Activated CD4-positive, CD25-positive, alpha-beta regulatory T cell treated with anti-CD3 and anti-CD28 coated beads, Interleukin-2, amount 50 U/mL, for 24 hours (primary cell): Measurements from ENCODE around the gene DTNBP1.

Experiments used
- ATAC-seq, 2 donors: fragments of 150-1000 bp; cut with Tn5 transposase; one replicate each; pipeline ENCODE4 v1.10.0; 2021; ENCODE audit warnings: mild to moderate bottlenecking in 1 of 2, moderate library complexity in 1 of 2

Gene DTNBP1

GRCh38 chr6:15513131-15513771, 149.6 kb downstream of the DTNBP1 start:
- ATAC-seq, result no peak

DNA sequence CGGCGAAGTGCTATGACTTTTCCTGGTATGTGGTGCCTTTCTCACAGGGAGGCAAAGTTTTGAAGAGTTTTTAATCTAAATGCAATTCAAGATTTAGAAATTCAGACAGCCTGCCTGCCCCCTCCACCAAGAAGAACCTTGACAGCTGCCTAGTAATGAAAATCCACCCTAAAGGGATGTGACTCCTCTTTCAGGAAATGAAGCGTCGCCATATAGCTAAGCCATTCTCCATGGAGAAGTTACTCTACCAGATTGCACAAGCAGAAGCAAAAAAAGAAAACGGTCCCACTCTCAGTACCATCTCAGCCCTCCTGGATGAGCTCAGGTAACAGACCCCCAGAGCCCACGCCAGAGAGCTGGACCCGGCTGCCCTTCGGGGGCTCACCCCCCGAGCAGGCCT, 150.1 kb downstream of the DTNBP1 start:
- no peak for ATAC-seq

DNA sequence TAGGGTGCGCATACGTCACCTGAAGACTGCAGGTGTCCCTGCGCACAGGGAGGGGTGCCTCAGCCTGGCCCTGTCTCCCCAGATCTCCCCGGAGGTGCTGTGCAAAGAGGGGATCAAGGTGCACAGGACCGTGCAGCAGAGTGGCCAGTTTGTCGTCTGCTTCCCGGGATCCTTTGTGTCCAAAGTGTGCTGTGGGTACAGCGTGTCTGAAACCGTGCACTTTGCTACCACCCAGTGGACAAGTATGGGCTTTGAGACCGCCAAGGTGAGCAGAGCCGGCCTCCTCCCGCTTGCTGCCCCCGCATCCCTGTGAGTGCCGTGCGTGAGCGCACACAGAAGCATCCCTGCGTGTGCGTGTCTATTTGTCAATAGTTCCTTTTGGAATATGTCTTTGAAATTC, 150.7 kb downstream of the DTNBP1 start:
- ATAC-seq, result no peak

- no peak for ATAC-seq
These were observed 151.3 kb downstream of the DTNBP1 start for GRCh38 chr6:15511248-15512125.

- no peak for ATAC-seq
These were observed 152.1 kb downstream of the DTNBP1 start for GRCh38 chr6:15510536-15511247.

GRCh38 chr6:15510121-15510520, 152.7 kb downstream of the DTNBP1 start:
- ATAC-seq, result no peak

GRCh38 chr6:15509335-15509933, 153.4 kb downstream of the DTNBP1 start:
- no peak for ATAC-seq

DNA sequence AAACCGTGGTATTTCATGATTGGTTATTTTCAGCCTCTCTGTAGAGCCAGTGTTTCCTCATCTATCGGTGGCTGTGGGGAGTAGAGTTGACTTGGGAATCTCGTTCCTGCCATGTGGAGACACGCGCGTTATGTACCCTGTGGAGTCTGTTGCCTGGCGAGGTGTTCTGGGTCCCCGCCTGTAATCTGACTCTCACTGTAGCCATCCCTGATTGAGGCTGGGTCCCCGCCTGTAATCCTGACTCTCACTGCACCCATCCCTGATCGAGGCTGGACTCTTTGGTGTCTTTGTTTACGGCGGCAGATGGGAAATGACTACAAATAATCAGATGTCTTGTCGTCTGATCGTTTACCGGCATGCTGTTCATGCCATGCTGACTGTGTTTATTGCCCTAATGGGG, 153.9 kb downstream of the DTNBP1 start:
- ATAC-seq, result no peak

DNA sequence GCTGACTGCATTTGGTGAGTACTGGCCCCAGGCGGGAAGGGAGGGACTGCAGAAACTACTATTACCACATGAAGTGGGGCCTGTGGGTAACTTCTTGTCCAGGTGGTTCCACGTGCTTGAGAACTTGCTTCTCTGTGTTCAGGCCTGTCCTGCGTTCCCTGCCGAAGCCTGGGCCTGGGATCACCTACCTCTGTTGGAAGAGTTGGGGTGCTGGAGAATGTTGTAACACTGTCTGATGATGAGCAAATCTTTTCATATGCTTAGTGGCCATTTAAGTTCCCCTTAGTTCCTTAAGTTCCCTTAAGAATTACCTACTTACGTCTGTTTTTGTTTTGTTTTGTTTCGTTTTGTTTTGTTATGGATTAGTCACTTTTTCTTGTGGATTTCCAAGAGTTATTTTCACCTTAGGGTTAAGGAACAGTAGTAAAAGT, 154.4 kb downstream of the DTNBP1 start:
- ATAC-seq, result no peak

DNA sequence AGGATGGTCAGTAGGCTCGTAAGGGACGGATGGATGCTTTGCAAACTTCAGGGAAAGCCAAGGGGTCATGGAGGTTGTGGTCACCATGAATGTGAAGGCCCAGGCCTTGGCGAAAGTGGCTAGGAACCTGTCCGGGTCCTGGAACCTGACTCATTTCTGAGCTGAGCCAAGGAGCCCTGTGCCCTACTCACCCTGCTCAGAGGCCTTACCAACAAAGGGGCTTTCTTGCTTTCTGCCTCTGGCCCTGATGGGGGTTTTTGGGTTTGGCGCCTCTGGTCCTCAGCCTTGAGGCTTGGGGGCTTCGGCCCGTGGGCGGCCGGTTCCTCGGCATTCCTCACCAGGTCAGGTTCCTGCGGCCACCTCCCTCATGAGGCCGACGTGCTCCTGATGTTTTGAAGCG, 155.1 kb downstream of the DTNBP1 start:
- ATAC-seq, result no peak

DNA sequence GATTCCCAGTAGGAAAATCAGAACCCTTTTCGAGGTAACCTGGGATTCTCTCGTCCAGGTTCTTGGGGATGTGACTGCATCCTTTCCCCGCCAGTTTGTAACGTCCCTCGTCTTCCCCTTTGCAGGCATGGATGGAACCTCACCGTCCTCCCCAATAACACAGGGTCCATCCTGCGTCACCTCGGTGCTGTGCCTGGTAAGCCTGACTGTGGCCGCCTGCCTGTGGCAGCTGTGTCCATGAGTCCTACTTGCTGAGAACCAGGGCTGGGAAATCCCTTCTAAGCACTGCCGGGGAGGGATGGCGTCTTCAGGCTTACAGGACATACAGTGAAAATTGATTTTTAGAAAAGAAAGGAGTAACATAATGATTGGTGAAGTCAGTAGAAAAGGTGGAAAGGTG, 155.6 kb downstream of the DTNBP1 start:
- no peak for ATAC-seq

- no peak for ATAC-seq
These were observed 156.8 kb downstream of the DTNBP1 start for GRCh38 chr6:15506066-15506465.

GRCh38 chr6:15505463-15505918, 157.3 kb downstream of the DTNBP1 start:
- no peak for ATAC-seq

- ATAC-seq, result no peak
These were observed 158.1 kb downstream of the DTNBP1 start for GRCh38 chr6:15504581-15505350.

DNA sequence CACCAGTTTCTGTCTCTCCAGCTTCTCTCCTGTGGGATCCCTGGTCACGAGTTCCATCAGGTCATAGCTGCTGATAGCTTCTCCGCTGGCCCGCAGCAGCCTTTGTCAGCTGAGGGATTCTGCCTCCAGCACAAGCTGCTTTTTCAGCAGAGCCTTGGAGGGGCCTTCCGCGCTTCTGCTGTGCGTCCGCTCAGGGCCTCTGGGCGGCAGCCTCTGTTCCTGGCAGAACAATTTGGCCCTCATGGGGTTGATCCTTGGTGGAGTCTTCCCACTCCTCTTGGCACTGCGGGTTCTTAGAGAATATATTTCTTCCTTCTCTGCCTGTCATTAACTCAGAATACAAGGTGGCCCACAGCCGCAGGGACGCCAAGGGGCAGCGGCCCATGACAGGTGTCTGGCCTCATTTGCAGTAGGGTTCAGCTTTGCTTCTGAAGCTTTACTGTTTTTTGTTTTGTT, 158.8 kb downstream of the DTNBP1 start:
- ATAC-seq, result no peak

GRCh38 chr6:15503346-15503680, 159.5 kb downstream of the DTNBP1 start:
- no peak for ATAC-seq

DNA sequence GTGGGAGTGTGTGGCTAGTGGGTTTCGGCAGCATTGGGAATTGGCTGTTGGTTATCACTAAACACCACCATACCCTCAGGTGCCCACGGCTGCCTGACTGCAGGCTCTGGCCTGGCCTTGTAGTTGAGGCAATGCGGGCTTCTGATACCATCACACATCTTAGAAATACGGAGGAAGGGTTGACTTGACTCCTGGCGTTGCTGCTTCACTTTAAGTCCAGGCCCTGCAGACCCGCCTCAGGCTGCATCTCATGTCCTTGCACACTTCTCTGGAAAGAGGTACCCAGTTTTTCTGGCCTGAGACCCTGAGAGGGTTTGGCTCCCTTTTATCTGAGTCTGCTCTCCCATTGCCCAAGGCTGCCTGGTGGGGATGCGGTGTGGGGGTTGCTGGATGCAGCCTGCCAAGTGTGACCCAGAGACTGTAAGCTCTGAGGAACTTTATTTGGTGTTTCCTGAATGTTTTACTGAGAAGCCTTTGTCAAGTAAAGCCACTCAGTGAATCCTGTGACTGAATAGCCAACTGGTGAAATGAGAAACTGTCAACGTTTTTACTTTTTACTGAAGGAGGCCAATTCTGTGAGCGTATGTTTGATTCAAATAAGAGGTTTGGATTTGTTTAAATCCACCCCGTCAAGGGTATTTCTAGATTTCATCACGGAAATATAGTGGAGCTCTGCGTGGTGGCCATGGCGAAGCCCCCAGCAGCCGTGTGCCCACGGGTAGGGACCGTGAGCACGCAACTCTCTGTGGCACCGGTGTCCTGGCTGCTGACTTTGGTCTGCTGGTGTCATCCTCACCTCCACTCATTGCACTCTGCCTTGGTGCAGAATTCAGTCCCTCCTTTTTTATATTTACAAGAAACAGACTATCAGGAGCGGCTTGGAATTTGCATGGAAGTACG, 160.1 kb downstream of the DTNBP1 start:
- no peak for ATAC-seq

GRCh38 chr6:15501826-15502445, 160.9 kb downstream of the DTNBP1 start:
- no peak for ATAC-seq

DNA sequence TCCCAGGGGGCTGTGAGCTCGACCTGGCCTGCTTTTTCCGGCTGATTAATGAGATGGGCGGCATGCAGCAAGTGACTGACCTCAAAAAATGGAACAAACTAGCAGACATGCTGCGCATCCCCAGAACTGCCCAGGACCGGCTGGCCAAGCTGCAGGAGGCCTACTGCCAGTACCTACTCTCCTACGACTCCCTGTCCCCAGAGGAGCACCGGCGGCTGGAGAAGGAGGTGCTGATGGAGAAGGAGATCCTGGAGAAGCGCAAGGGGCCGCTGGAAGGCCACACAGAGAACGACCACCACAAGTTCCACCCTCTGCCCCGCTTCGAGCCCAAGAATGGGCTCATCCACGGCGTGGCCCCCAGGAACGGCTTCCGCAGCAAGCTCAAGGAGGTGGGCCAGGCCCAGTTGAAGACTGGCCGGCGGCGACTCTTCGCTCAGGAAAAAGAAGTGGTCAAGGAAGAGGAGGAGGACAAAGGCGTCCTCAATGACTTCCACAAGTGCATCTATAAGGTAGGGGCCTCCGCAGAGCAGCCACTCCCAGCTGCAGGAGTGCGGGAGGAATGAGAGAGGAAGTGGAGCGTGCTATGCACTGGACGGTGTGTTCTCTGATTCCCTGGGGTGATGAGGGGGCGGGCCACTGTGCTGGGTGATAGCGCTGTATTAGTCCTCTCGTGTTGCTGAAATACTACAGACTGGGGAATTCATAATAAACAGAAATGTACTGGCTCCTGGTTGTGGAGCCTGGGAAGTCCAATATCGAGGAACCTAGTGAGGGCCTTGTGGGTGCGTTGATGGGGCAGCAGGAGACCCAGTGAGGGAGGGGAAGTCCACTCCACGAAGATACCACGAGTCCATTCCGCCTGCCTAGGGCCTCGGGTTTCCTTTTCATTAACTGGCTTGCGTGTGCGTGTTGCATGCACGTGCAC, 161.7 kb downstream of the DTNBP1 start:
- no peak for ATAC-seq
